A673 (cell line): ENCODE measurements around the gene CDT1. TPM values are rescaled to one million over a fixed set of nuclear protein-coding genes. Genes with fewer than 3 reads are reported as not detected.

ENCODE experiments used
- BruUV-seq: library from RNA; stranded (reverse); fragments of 400-500 nt; replicated peaks from 2 replicates; lab custom pipeline; 2021; lab: Mats Ljungman, UMichigan
- CTCF ChIA-PET: fragments of 300-600 bp; sonication (Branson Sonifier 250); formaldehyde crosslinking; loops from one replicate; lab custom pipeline; 2022; ENCODE audit warnings: antibody characterized with exemption; lab: Charles Lee
- POLR2A ChIA-PET: fragments of 300-600 bp; sonication (Branson Sonifier 250); formaldehyde crosslinking; loops from one replicate; lab custom pipeline; 2022; ENCODE audit warnings: antibody characterized with exemption; ENCODE audit not compliant: low non-redundant PET; lab: Charles Lee
- DNase-seq: peaks from one replicate; pipeline ENCODE4 v3.0.0-alpha.2; 2015; ENCODE audit warnings: low spot score
- H3K27ac ChIP-seq: fragments of 200-600 bp; sonication (generic); 2 replicates; pipeline ENCODE4 v1.5.1; 2016; ENCODE audit warnings: mixed run types, low read depth, mild to moderate bottlenecking, mixed read lengths, antibody characterized with exemption, low read length; ENCODE audit not compliant: poor library complexity, severe bottlenecking
- H3K27me3 ChIP-seq: fragments of 200-600 bp; sonication (generic); replicated peaks from 2 replicates; pipeline ENCODE4 v1.6.1; 2017; ENCODE audit warnings: mixed run types, low read depth, mild to moderate bottlenecking, mixed read lengths, antibody characterized with exemption, low read length; ENCODE audit not compliant: insufficient read depth, poor library complexity
- H3K36me3 ChIP-seq: fragments of 200-600 bp; sonication (generic); 2 replicates; pipeline ENCODE4 v1.6.1; 2016; ENCODE audit warnings: mixed run types, mild to moderate bottlenecking, mixed read lengths, antibody characterized with exemption, low read length; ENCODE audit not compliant: insufficient read depth, poor library complexity, severe bottlenecking
- H3K4me1 ChIP-seq: fragments of 200-600 bp; sonication (generic); 2 replicates; pipeline ENCODE4 v1.6.1; 2017; ENCODE audit warnings: mixed run types, mild to moderate bottlenecking, mixed read lengths, antibody characterized with exemption, low read length; ENCODE audit not compliant: insufficient read depth, poor library complexity, severe bottlenecking
- H3K4me3 ChIP-seq: fragments of 200-600 bp; sonication (generic); 2 replicates; pipeline ENCODE4 v1.5.1; 2016; ENCODE audit warnings: low read depth, mixed run types, mild to moderate bottlenecking, mixed read lengths, low read length; ENCODE audit not compliant: poor library complexity, severe bottlenecking
- H3K9me3 ChIP-seq: fragments of 200-600 bp; sonication (generic); 2 replicates; pipeline ENCODE4 v1.6.1; 2016; ENCODE audit warnings: mixed run types, low read depth, mild to moderate bottlenecking, mixed read lengths, antibody characterized with exemption, low read length; ENCODE audit not compliant: poor library complexity, severe bottlenecking
- EZH2 ChIP-seq: fragments of 200-600 bp; sonication (generic); IDR thresholded peaks from 2 replicates; pipeline ENCODE4 v1.6.1; 2017; ENCODE audit warnings: borderline replicate concordance, low read depth, mild to moderate bottlenecking, mixed read lengths, antibody characterized with exemption, low read length; ENCODE audit not compliant: poor library complexity, severe bottlenecking
- intact Hi-C: fragments of 100-400 bp; cut with micrococcal nuclease; formaldehyde crosslinking; loops from one replicate; pipeline ENCODE4 v1.10.0; 2022; ENCODE audit not compliant: unreplicated experiment
- total RNA-seq: library from RNA; stranded (reverse); gene quantifications from 2 replicates; pipeline ENCODE4 v1.2.3, GENCODE V29; 2021
- TF ChIP-seq, protein P1 (sequence below): fragments of 300-800, 200-600 bp; sonication (generic); conservative IDR thresholded peaks from 2 replicates; pipeline ENCODE4 v1.5.1; 2017; ENCODE audit warnings: low read depth, mild to moderate bottlenecking, antibody characterized with exemption, low read length, moderate library complexity, mixed read lengths

The CDT1 gene
- total RNA-seq, 1 experiment from 2014 or later: 103 TPM

DNA sequence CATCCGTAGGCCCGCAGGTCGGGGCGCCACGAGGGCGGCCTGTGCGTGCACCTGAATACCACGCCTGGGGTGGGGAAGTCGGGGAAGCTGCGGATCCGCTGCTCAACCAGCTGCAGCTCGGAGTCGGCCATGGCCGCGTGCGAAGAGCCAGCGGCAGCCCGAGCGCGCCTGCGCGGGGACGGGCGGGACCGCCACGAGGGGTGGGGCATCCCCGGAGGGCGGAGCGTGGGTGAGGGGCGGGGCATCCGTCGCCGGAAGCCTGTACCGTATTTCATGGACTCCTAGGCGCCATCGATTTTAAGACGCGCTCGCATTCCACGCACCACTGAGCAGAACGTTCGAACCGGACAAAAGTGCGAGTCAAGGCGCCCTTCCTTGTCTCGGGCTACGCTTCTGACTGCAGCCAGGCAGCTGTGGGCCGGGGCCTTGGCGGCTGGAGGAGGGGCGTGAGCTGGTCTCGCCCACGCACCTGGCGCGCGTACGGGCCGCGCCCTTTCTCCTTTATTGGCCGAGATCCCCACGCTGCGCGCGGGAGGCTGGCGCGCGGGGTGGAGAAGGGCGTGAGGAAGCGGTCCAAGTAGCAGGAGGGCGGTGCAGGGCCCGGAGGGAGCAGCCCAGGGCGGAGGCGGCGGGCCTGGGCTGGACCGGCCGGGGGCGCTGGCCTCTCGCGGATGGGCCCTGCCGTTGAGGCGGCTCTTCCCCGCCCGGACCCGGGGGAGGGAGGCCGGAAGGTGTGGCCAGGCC lies 8.4 kb downstream of the CDT1 start, which contains the start of gene APRT:
Gene APRT (minus strand): TSS at position 160 of the 744 bp plus-strand sequence. CDS start 29 bp downstream, at position 131.
- ChIA-PET POLR2A (no interaction called here), CTCF (no interaction called here)
- Histone ChIP-seq H3K36me3 (peaks cover 34% of the 10 kb centered on the region), H3K27ac (peak within 1 kb of the TSS; percentile 94), H3K27me3 (no peaks in the 10 kb centered on the region), H3K9me3 (no peaks in the 10 kb centered on the region), H3K4me1 (peaks cover 7% of the 10 kb centered on the region), H3K4me3 (peak within 1 kb of the TSS; percentile 60)
- intact Hi-C loops: loop anchor here (5.0 kb wide), 1 partner anchor 360 kb away; the partner anchor contains the start of gene CDH15
- BruUV-seq: no TSS peak
- no peak for TF ChIP-seq EZH2
- TF ChIP-seq, protein P1, sequence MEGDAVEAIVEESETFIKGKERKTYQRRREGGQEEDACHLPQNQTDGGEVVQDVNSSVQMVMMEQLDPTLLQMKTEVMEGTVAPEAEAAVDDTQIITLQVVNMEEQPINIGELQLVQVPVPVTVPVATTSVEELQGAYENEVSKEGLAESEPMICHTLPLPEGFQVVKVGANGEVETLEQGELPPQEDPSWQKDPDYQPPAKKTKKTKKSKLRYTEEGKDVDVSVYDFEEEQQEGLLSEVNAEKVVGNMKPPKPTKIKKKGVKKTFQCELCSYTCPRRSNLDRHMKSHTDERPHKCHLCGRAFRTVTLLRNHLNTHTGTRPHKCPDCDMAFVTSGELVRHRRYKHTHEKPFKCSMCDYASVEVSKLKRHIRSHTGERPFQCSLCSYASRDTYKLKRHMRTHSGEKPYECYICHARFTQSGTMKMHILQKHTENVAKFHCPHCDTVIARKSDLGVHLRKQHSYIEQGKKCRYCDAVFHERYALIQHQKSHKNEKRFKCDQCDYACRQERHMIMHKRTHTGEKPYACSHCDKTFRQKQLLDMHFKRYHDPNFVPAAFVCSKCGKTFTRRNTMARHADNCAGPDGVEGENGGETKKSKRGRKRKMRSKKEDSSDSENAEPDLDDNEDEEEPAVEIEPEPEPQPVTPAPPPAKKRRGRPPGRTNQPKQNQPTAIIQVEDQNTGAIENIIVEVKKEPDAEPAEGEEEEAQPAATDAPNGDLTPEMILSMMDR: no peak
- DNase-seq: peak; percentile 93

DNA sequence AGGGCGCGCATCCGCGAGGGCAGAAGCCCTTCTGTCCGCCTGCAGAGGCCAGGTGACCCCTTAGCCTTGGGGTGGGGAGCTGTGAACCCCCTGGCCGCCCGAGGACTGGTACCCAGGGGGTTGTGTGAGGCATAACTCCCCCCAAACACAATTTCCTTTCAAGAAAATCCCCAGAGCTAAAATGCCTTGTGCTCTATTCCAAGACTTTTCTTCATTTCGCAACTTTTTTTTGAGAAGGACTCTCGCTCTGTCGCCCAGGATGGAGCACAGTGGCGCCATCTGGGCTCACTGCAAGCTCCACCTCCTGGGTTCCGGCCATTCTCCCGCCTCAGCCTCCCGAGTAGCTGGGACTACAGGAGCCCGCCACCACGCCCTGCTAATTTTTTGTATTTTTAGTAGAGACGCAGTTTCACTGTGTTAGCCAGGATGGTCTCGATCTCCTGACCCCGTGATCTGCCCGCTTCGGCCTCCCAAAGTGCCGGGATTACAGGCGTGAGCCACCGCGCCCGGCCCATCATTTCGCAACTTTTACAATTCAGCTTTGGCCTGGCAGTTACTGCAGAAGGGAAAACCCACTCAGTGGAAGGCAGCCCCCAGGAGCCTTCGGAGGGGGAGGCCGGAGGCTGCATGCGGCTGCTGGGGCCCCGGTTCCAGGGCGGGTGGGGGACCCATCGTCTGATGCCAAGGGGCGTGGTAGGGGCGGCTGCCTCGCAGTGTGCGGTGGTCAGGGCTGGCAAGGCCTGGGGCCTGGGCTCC lies 9.1 kb downstream of the CDT1 start:
- POLR2A ChIA-PET: no interaction called here
- peak; percentile 72 for DNase-seq

More for the DNA sequence above, 9.1 kb downstream of the CDT1 start:
- intact Hi-C loops: loop anchor here (5.0 kb wide), 1 partner anchor 360 kb away; the partner anchor contains the start of gene CDH15
- Histone ChIP-seq H3K4me1 (peaks cover 7% of the 10 kb centered on the region), H3K36me3 (peaks cover 26% of the 10 kb centered on the region), H3K27me3 (no peaks in the 10 kb centered on the region), H3K9me3 (no peaks in the 10 kb centered on the region), H3K27ac (peak overlapping the region; percentile 94), H3K4me3 (peak overlapping the region; percentile 60)
- CTCF ChIA-PET: interaction anchor here (0.7 to 1.0 kb wide), 2 partner anchors 67 to 355 kb away, joined by 3 to 4 read pairs; no protein-coding TSS in a partner anchor
- TF ChIP-seq EZH2: no peak
- TF ChIP-seq, protein P1: no peak
- BruUV-seq: no TSS peak
